Colonic mucosa (tissue), 4 donors: ENCODE results near the gene OPN4. TPM values are rescaled to one million over a fixed set of nuclear protein-coding genes. Genes with fewer than 3 reads are reported as not detected.

ENCODE experiments used
- DNase-seq: peaks from one replicate; pipeline ENCODE4 v3.0.0-alpha.2; 2020
- H3K27ac ChIP-seq: fragments of 200-600 bp; one replicate; pipeline ENCODE4 v1.8.0; 2021
- H3K27me3 ChIP-seq: fragments of 200-600 bp; one replicate; pipeline ENCODE4 v1.8.0; 2021
- H3K36me3 ChIP-seq: fragments of 200-600 bp; one replicate; pipeline ENCODE4 v1.8.0; 2021
- H3K4me1 ChIP-seq: fragments of 200-600 bp; one replicate; pipeline ENCODE4 v1.8.0; 2021; ENCODE audit warnings: mild to moderate bottlenecking
- H3K4me3 ChIP-seq: fragments of 200-600 bp; one replicate; pipeline ENCODE4 v1.8.0; 2021
- H3K9ac ChIP-seq, 2 donors: one replicate each; pipeline ENCODE4 v1.7.0; 2013; ENCODE audit warnings: control low read depth in 2 of 2, low read depth in 2 of 2, low read length in 2 of 2
- H3K9me3 ChIP-seq: fragments of 200-600 bp; one replicate; pipeline ENCODE4 v1.8.0; 2021
- CTCF ChIP-seq: fragments of 200-600 bp; IDR thresholded peaks from one replicate; pipeline ENCODE4 v1.8.0; 2022; ENCODE audit warnings: antibody characterized with exemption, mild to moderate bottlenecking
- intact Hi-C: fragments of 100-400 bp; cut with DNase I; formaldehyde crosslinking; loops from one replicate; pipeline ENCODE4 v1.14.1; 2022
- total RNA-seq, 2 donors: library from RNA; stranded (reverse); fragmentation: NEBNext Ultra II Directional in 1 of 2; extraction: Animal tissue kit (Norgen Biotek cat#: 25700) in 1 of 2; gene quantifications; one replicate each; pipeline ENCODE4 v1.2.1, GENCODE V29; 2021
- donor health status: healthy.
- donor health status: DM: no; HTN: no; CAD: no.
- donor health status: DM: no; HTN: no; CAD: no.

OPN4 gene
- total RNA-seq, 2 donors from 2014 or later: not detected

- Histone ChIP-seq H3K27ac (no peak overlapping the region), H3K4me3 (no peak overlapping the region), H3K9me3 (no peaks in the 10 kb centered on the region), H3K27me3 (no peaks in the 10 kb centered on the region), H3K36me3 (no peaks in the 10 kb centered on the region), H3K4me1 (no peaks in the 10 kb centered on the region), H3K9ac (no peak overlapping the region)
- no peak for TF ChIP-seq CTCF
- DNase-seq: no peak
- intact Hi-C loops: no loop called here
These were observed 1.2 kb downstream of the OPN4 start for GRCh38 chr10:86655596-86655995.

DNA sequence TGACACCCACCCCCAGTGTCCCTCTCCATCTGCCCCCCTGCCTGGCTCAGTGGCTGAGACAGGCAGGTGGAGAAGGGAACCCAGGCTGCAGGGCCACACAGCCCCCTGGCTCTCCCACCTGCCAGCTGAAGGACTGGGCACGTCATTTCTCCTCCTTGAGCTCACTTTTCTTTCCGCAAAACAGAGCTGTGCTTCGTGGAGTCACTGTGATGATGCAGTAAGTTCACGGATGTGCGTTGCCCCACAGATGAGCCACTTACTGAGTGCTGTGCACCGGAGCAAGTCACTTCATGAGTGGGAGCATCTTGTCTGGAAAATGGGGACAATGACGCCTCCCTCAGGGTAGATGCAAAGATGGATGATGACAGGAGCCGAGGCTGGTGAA, 2.7 kb downstream of the OPN4 start:
- intact Hi-C loops: no loop called here
- no peak for DNase-seq
- no peak for TF ChIP-seq CTCF
- no peaks in the 10 kb centered on the region for H3K9me3 ChIP-seq
- no peaks in the 10 kb centered on the region for H3K27me3 ChIP-seq
- H3K4me3 ChIP-seq: no peak overlapping the region
- no peak overlapping the region for H3K27ac ChIP-seq
- H3K36me3 ChIP-seq: no peaks in the 10 kb centered on the region
- no peaks in the 10 kb centered on the region for H3K4me1 ChIP-seq
- no peak overlapping the region for H3K9ac ChIP-seq

DNA sequence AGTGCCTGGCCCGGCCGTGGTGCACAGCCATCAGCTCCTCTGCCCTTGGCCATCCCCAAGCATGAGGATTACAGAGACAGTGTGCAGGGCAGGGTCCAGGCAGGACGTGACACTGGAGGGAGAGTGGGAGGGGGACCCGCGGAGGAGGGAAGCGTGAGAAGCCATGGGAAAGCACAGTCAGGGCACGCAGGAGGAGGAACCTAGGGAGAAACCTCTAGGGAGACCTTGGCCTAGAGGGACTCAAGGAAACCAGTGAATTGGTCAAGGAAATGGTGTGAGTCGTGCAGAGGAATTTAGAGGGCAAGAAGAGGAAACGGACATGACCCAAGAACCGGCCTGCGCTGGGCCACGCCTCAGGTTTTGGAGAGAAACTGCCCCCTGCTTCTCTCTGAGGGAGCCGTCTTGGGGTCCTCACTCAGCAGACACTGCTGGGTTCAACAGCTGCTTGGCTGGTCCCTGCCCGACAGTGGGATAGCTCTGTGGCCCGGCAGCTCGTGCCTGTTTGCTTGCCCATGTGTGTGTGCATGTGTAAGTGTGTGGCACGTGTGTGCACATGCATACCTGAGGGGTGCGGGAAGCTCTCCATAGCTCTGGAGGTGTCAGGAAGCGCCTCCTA, 3.2 kb downstream of the OPN4 start:
- H3K27me3 ChIP-seq: no peaks in the 10 kb centered on the region
- H3K9me3 ChIP-seq: no peaks in the 10 kb centered on the region
- no peaks in the 10 kb centered on the region for H3K36me3 ChIP-seq
- DNase-seq: no peak
- no peak overlapping the region for H3K27ac ChIP-seq
- H3K9ac ChIP-seq: no peak overlapping the region
- no peak overlapping the region for H3K4me3 ChIP-seq
- H3K4me1 ChIP-seq: no peaks in the 10 kb centered on the region
- no peak for TF ChIP-seq CTCF
- intact Hi-C loops: no loop called here

DNA sequence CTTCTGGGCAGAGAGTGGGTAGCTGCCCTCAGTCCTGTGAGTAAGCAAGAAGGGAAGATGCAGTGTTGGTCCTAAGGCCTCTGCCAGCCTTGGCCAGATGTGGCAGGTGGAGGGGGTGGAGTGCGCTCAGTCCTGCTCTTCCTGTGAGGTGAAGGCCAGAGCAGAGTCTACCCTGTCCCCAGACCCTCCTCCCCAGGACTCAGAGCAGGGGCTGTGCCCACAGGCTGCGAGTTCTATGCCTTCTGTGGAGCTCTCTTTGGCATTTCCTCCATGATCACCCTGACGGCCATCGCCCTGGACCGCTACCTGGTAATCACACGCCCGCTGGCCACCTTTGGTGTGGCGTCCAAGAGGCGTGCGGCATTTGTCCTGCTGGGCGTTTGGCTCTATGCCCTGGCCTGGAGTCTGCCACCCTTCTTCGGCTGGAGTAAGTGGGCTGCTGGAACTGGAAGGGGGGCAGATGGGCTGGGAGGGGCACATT, 4.0 kb downstream of the OPN4 start:
- intact Hi-C loops: no loop called here
- Histone ChIP-seq H3K9ac (no peak overlapping the region), H3K9me3 (no peaks in the 10 kb centered on the region), H3K4me1 (no peaks in the 10 kb centered on the region), H3K4me3 (no peak overlapping the region), H3K27me3 (no peaks in the 10 kb centered on the region), H3K27ac (no peak overlapping the region), H3K36me3 (no peaks in the 10 kb centered on the region)
- no peak for TF ChIP-seq CTCF
- no peak for DNase-seq

DNA sequence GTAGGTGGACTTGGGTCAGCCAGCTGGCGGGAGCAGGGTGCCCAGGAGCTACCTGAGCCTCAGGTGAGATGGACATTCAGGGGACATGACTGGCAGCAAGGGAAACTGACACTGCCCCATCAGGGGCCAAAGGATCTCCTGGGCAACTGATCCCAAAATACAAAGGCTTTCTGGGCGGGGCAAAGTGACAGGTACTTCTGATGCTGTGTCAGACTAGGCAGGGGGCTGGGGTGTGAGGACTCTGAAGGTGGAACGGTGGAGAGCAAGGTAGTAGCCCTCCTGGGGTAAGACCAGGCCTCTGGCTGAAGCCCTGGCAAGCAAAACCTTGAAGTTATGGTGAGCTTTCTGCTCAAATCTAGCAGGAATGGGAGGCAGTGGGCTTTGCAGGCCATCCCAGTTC, 4.4 kb downstream of the OPN4 start:
- Histone ChIP-seq H3K4me3 (no peak overlapping the region), H3K27me3 (no peaks in the 10 kb centered on the region), H3K9me3 (no peaks in the 10 kb centered on the region), H3K4me1 (no peaks in the 10 kb centered on the region), H3K9ac (no peak overlapping the region), H3K27ac (no peak overlapping the region), H3K36me3 (no peaks in the 10 kb centered on the region)
- intact Hi-C loops: no loop called here
- no peak for TF ChIP-seq CTCF
- no peak for DNase-seq
